Measurements from ENCODE around the gene AGPS.
"Not testable (repeated sequence)": the region's sequence is repeated elsewhere in the genome, so short reads cannot be mapped to it uniquely, and the experiment has no call there.

AGPS gene

DNA sequence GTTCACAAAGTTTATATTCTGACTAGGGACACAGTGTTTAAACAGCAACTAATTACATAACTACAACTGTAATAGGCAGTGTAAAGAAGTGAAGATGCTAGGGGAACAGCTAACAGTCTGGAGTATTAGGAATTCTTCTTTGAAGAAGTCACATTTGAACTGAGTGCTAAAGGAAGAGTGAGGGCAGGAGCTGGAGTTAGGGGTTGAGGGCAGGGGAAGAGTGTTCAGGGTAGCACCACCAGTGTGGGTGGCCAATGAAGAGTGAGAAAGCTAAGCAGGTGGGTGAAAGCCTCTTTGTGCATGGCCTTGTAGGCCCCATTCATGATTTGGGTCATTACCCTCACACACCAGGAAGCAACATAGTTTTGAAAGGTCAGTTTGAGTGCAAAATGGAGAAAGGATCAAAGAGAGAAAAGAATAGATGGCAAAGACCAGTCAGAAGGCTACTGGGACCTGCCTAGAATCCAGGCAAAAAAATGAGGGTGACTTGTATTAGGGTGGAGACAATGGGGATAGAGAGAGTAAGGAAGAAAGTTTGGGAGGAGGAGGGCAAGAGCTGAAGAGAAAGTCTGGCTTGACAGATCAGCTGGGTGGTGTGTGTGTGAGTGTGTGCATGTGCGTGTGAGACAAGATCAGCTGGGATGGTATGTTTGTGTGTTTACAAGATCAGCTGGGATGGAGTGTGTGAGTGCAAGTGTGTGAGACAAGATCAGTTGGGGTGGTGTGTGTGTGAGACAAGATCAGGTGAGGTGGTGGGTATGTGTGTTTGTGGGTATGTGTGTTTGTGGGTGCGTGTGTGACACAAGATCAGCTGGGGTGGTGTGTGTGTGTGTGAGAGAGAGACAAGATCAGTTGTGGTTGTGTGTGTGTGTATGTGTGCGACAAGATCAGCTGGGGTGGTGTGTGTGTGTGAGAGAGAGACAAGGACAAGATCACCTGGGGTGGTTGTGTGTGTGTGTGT lies 43.6 kb upstream of the AGPS start:
- Histone ChIP-seq H3K4me3 (no peak overlapping the region), H3K27ac (peak overlapping the region in 1 of 2 donors; percentile 28)
- TF ChIP-seq, protein P1, sequence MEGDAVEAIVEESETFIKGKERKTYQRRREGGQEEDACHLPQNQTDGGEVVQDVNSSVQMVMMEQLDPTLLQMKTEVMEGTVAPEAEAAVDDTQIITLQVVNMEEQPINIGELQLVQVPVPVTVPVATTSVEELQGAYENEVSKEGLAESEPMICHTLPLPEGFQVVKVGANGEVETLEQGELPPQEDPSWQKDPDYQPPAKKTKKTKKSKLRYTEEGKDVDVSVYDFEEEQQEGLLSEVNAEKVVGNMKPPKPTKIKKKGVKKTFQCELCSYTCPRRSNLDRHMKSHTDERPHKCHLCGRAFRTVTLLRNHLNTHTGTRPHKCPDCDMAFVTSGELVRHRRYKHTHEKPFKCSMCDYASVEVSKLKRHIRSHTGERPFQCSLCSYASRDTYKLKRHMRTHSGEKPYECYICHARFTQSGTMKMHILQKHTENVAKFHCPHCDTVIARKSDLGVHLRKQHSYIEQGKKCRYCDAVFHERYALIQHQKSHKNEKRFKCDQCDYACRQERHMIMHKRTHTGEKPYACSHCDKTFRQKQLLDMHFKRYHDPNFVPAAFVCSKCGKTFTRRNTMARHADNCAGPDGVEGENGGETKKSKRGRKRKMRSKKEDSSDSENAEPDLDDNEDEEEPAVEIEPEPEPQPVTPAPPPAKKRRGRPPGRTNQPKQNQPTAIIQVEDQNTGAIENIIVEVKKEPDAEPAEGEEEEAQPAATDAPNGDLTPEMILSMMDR (IDR thresholded peaks at IDR 0.05) = no peak
- DNase-seq (ENCODE audit: low spot score) = no peak

DNA sequence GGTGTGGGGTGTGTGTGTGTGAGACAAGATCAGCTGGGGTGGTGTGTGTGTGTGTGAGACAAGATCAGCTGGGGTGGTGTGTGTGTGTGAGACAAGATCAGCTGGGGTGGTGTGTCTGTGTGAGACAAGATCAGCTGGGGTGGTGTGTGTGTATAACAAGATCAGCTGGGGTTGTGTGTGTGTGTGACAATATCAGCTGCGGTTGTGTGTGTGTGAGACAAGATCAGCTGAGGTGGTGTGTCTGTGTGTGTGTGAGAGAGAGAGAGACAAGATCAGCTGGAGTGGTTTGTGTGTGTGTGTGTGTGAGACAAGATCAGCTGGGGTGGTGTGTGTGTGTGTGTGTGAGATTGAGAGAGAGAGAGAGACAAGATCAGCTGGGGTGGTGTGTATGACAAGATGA lies 41.9 kb upstream of the AGPS start:
- H3K4me3 ChIP-seq; DNase-seq (ENCODE audit: low spot score): not testable (repeated sequence)
- H3K27ac ChIP-seq = peak overlapping the region in 1 of 2 donors; percentile 55

DNA sequence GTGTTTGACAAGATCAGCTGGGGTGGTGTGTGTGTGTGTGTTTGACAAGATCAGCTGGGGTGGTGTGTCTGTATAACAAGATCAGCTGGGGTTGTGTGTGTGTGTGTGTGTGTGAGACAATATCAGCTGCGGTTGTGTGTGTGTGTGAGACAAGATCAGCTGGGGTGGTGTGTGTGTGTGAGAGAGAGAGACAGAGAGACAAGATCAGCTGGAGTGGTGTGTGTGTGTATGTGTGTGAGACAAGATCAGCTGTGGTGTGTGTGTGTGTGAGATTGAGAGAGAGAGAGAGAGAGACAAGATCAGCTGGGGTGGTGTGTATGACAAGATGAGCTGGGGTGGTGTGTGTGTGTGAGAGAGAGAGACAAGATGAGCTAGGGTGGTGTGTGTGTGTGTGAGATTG lies 41.5 kb upstream of the AGPS start:
- DNase-seq (ENCODE audit: low spot score); H3K4me3 ChIP-seq: not testable (repeated sequence)
- peak overlapping the region in 1 of 2 donors; percentile 81 for H3K27ac ChIP-seq

DNA sequence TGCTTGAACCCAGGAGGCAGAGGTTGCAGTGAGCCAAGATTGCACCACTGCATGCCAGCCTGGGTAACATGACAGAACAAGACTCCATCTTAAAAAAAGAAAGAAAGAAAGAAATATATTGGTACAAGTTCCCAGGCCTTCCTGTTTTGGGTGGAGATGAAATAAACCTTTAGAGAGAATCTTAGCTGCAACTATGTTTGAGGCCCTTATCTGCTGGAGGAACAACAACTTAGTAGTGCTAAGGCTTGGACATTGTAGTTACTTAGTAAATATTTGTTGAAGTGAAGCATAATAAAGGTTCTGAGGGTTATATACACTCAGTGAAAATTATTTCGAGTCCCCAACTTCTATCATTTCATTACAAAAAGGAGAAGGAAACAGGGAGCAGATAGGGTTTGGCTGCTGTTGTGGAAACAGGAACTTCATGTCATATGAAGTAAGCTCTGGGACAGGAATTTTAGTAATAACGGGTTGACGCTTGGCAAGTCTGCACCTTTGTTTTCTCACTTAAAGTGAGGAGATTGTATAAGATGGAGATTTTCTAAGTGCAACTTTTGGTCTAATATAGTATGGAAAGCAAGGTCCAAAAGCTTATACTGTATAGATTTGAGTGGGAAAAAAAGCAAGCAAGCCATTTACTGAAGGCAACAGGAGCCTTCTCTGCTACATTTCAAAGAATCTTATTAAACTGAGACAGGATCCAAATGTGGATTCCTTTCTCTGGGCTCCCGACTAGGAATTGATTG lies 40.0 kb upstream of the AGPS start:
- Histone ChIP-seq H3K4me3 (no peak overlapping the region), H3K27ac (peak overlapping the region; percentile 37 to 81)
- no peak for DNase-seq (ENCODE audit: low spot score)
- TF ChIP-seq, protein P1 (IDR thresholded peaks at IDR 0.05) = no peak

DNA sequence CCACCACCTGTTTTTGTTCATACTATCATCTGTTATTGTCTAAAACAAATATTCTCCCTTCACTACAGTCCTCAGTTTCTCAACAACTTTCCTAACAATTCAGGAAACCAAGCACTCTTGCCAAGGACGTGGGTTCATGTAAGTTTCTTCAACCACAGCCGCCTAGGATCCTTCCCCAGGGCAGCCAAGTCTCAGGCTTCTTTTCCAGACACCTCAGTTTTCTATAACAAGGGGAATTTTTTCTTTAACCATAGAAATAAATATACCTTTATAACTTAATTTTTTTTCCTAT lies 39.4 kb upstream of the AGPS start:
- peak overlapping the region; percentile 37 to 42 for H3K27ac ChIP-seq
- H3K4me3 ChIP-seq = no peak overlapping the region
- TF ChIP-seq, protein P1 (IDR thresholded peaks at IDR 0.05) = no peak
- DNase-seq (ENCODE audit: low spot score) = no peak

DNA sequence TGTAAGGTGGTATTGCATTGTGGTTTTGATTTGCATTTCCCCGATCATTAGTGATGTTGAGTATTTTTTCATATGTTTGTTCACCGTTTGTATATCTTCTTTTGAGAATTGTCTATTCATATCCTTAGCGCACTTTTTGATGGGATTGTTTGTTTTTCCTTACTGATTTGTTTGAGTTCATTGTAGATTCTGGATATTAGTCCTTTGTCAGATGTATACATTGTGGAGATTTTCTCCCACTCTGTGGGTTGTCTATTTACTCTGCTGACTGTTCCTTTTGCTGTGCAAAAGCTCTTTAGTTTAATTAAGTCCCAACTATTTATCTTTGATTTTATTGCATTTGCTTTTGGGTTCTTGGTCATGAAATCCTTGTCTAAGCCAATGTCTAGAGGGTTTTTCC lies 38.0 kb upstream of the AGPS start:
- not testable (repeated sequence) for H3K4me3 ChIP-seq; DNase-seq (ENCODE audit: low spot score); H3K27ac ChIP-seq

DNA sequence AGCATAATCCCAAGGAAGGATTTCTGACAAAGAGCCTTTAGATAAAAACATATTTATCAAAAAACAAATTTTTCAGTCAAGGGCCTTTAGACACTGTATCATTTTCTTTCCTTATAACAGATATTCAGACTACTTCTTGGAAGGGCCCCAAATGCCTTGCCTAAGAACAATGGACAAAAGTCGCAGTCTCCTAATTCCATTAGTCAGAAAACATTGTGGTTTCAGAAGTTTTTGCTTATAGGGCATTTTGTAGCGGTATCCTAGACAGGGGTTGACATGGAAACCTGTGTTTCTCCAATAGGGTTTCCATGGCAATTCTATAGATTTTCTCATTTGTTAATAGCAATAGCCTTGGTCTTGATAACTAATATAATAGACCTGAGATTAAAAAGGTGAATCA lies 36.7 kb upstream of the AGPS start:
- TF ChIP-seq, protein P1 (IDR thresholded peaks at IDR 0.05) = no peak
- H3K27ac ChIP-seq = no peak overlapping the region
- DNase-seq (ENCODE audit: low spot score) = no peak
- H3K4me3 ChIP-seq = no peak overlapping the region

DNA sequence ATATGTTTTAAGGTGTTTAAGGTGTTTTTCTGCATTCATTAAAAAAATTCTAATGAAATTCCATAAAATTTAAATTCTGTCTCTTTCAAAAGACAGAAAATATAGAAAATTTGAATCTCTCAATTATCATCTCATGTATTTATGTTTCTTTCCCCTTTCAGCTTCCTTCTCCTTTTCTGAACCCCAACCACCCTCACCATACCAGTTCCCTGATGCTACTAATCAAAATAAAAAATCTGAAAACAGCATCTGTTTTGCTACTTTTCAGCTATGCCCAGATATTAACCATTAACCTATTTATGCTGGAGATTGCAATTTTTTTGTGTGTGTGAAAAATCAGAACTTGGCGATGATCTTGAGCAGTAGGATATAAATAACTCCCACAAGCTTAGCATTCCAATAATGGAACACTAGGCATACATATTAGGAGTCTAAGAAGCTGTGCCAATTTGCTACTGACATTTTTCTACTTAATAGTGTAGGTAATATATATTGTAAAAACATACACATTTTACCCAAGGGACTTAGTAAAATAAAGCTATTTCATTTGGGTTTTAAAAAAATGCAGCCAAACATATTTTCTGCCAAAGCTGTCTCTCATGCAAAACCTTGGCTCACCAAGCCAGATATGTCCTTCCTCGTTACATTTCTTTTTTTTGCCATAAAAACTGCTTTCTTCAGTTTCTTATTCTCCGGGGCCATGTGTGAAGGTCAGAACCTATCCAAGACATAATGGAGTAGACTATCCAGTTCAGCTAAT lies 32.6 kb upstream of the AGPS start:
- TF ChIP-seq, protein P1 (IDR thresholded peaks at IDR 0.05) = no peak
- DNase-seq (ENCODE audit: low spot score) = no peak
- no peak overlapping the region for H3K27ac ChIP-seq
- H3K4me3 ChIP-seq = no peak overlapping the region

Data from coronary artery (tissue), 2 donors.